Measurements from ENCODE around the gene UBE2E2. TPM values are rescaled to one million over a fixed set of nuclear protein-coding genes. Genes with fewer than 3 reads are reported as not detected.

The UBE2E2 gene
- polyA plus RNA-seq, 1 experiment: 41.9 TPM

DNA sequence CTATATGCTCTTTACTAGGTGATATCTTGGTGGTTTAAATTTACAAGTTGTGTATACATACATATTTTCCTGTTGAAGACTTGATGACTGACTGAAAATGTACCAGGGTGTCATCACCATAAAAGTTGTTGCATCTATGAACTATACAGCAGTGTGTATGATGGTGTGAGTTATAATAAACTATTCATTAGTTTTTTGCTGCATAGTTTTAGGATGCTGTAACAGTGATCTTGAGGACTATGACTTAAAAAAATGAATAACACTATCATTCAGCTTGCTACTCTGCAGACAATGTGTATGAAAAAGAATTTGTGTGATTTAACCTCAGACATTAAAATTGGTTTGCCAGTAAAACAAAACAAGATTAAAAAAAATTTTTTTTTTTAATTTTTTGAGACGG, 49.0 kb downstream of the UBE2E2 start:
- H3K4me3 ChIP-seq (ENCODE audit: low read depth, low read length): no peak overlapping the region
- ChIA-PET POLR2A (interaction anchor here (0.5 to 0.6 kb wide), 3 partner anchors 10 to 249 kb away, joined by 3 to 4 read pairs (median 4); no protein-coding TSS in a partner anchor), CTCF (interaction anchor here (0.6 kb wide), 1 partner anchor 165 kb away, joined by 3 read pairs; no protein-coding TSS in a partner anchor)
- DNase-seq (ENCODE audit: low read depth): no peak
- no peaks in the 10 kb centered on the region for H3K27me3 ChIP-seq (ENCODE audit: control insufficient read depth, insufficient read depth, low read length)
- TF ChIP-seq, protein P1, sequence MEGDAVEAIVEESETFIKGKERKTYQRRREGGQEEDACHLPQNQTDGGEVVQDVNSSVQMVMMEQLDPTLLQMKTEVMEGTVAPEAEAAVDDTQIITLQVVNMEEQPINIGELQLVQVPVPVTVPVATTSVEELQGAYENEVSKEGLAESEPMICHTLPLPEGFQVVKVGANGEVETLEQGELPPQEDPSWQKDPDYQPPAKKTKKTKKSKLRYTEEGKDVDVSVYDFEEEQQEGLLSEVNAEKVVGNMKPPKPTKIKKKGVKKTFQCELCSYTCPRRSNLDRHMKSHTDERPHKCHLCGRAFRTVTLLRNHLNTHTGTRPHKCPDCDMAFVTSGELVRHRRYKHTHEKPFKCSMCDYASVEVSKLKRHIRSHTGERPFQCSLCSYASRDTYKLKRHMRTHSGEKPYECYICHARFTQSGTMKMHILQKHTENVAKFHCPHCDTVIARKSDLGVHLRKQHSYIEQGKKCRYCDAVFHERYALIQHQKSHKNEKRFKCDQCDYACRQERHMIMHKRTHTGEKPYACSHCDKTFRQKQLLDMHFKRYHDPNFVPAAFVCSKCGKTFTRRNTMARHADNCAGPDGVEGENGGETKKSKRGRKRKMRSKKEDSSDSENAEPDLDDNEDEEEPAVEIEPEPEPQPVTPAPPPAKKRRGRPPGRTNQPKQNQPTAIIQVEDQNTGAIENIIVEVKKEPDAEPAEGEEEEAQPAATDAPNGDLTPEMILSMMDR (IDR thresholded peaks at IDR 0.05; ENCODE audit: insufficient read depth, low read depth, low read length): no peak
- no peaks in the 10 kb centered on the region for H3K36me3 ChIP-seq (ENCODE audit: control insufficient read depth, insufficient read depth, low read length)

DNA sequence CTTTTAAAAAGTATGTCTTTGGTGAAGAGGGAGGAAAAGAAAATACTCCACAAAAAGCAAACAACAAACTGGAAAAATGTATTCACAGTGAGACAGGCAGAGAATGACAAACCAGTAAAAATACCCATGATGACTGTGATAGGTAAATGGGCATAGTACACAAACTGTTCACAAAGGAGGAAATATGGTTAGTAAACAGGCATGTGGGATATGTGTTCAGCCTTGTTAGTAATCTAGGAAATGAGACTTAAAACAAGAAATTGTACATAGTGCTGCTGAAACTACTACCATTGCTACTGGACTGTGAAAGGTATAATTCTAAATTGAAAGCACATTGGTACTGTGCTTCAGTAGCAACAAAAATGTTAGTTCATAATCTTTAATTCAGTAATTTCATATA, 50.1 kb downstream of the UBE2E2 start:
- POLR2A ChIA-PET: no interaction called here
- DNase-seq (ENCODE audit: low read depth): no peak
- no peaks in the 10 kb centered on the region for H3K36me3 ChIP-seq (ENCODE audit: control insufficient read depth, insufficient read depth, low read length)
- TF ChIP-seq, protein P1 (IDR thresholded peaks at IDR 0.05; ENCODE audit: insufficient read depth, low read depth, low read length): no peak
- H3K4me3 ChIP-seq (ENCODE audit: low read depth, low read length): no peak overlapping the region
- CTCF ChIA-PET: no interaction called here
- H3K27me3 ChIP-seq (ENCODE audit: control insufficient read depth, insufficient read depth, low read length): no peaks in the 10 kb centered on the region

DNA sequence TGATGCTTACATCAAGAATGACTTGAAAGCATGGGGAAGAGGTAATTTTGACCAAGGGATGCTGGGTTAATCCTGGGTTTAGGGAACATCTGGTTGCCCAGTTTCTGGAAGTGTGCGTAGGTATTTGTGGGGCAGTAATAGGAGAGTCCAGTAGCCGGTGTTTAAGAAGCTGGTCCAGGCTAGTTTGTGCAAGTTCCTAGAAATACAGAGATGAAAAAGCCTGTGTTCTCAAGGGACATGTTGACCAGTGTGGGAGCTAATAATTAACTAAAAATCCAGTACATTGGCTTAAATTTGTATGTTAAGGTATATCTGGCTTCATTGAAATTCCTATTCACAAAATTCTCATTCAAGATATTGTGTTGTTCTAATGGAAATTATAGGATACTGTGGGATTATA, 51.2 kb downstream of the UBE2E2 start:
- TF ChIP-seq, protein P1 (IDR thresholded peaks at IDR 0.05; ENCODE audit: insufficient read depth, low read depth, low read length): no peak
- POLR2A ChIA-PET: no interaction called here

DNA sequence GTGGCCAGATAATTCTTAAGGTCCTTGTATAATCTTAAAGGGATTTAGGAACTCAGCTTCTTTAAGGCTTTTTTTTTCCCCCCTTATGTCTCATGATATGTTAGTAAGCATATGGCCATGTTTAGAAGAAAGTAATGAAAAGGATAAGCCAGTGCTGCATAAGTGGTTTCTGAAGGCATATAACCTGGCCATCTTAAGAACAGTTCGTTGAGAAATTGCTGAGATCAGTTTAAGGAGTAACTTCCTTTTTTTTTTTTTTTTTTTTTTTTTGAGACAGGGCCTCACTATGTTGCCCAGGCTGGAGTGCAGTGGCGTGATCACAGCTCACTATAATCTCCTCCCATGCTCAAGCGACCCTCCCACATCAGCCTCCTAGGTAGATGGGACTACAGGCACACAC, 51.7 kb downstream of the UBE2E2 start:
- Histone ChIP-seq H3K4me3 (ENCODE audit: low read depth, low read length) (no peak overlapping the region), H3K27me3 (ENCODE audit: control insufficient read depth, insufficient read depth, low read length) (no peaks in the 10 kb centered on the region), H3K36me3 (ENCODE audit: control insufficient read depth, insufficient read depth, low read length) (no peaks in the 10 kb centered on the region)
- TF ChIP-seq, protein P1 (IDR thresholded peaks at IDR 0.05; ENCODE audit: insufficient read depth, low read depth, low read length): no peak
- POLR2A ChIA-PET: no interaction called here
- CTCF ChIA-PET: no interaction called here
- no peak for DNase-seq (ENCODE audit: low read depth)

More for the DNA sequence above, 51.2 kb downstream of the UBE2E2 start:
- no peaks in the 10 kb centered on the region for H3K27me3 ChIP-seq (ENCODE audit: control insufficient read depth, insufficient read depth, low read length)
- H3K4me3 ChIP-seq (ENCODE audit: low read depth, low read length): no peak overlapping the region
- H3K36me3 ChIP-seq (ENCODE audit: control insufficient read depth, insufficient read depth, low read length): no peaks in the 10 kb centered on the region
- no peak for DNase-seq (ENCODE audit: low read depth)
- CTCF ChIA-PET: interaction anchor here (0.6 kb wide), 1 partner anchor 491 kb away, joined by 6 read pairs; no protein-coding TSS in a partner anchor

DNA sequence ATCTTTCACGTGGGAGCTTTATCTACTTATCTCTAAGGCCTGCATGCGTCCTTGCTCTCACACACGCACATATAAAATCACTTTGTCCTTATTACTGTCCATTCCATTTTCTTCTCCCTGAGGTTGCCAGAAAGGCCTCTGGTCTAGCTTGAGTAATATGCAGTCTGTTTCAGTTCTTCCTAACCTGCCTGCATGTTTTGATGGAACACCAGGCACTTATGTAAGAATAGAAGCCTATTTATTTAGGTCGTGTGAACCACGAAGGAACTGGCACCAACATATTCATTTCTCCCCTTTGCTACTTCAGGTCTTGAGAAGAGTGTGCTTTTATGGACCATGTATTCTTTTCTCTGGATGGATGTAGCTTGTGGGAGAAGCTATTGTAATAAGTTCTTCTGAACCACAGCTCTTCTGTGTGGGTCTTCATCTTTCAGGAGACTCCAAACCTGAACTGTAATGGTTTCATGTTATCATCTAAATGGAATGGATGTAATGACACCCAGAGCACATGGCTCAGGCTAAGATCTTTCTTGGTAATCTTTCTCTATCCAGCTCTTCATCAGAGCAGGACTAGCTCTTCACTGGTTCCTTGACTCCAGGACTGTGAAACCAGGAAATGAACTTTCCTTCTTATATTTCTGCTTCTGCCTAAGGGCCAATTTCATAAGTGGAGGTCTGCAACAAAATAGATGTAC, 53.8 kb downstream of the UBE2E2 start:
- H3K4me3 ChIP-seq (ENCODE audit: low read depth, low read length): no peak overlapping the region
- no peaks in the 10 kb centered on the region for H3K27me3 ChIP-seq (ENCODE audit: control insufficient read depth, insufficient read depth, low read length)
- TF ChIP-seq, protein P1 (IDR thresholded peaks at IDR 0.05; ENCODE audit: insufficient read depth, low read depth, low read length): no peak
- ChIA-PET POLR2A (interaction anchor here (0.6 kb wide), 1 partner anchor 182 kb away, joined by 14 read pairs; no protein-coding TSS in a partner anchor), CTCF (interaction anchor here (0.8 kb wide), 2 partner anchors 23 to 617 kb away, joined by 3 read pairs; no protein-coding TSS in a partner anchor)
- H3K36me3 ChIP-seq (ENCODE audit: control insufficient read depth, insufficient read depth, low read length): no peaks in the 10 kb centered on the region
- no peak for DNase-seq (ENCODE audit: low read depth)
